Neuronal stem cell (in vitro differentiated cells): ENCODE results near the gene LIMK2. TPM values are rescaled to one million over a fixed set of nuclear protein-coding genes. Genes with fewer than 3 reads are reported as not detected.
"Not testable (repeated sequence)": the region's sequence is repeated elsewhere in the genome, so short reads cannot be mapped to it uniquely, and the experiment has no call there.

Experiments
- DNase-seq: peaks from one replicate; pipeline ENCODE4 v3.0.0-alpha.2; 2013; ENCODE audit warnings: low spot score
- H2AFZ ChIP-seq: one replicate; pipeline ENCODE4 v1.6.1; 2013; ENCODE audit warnings: mild to moderate bottlenecking, low read length, inconsistent platforms
- H2AK5ac ChIP-seq: 2 replicates; pipeline ENCODE4 v1.6.1; 2013; ENCODE audit warnings: low read depth, mild to moderate bottlenecking, inconsistent platforms, low read length, moderate library complexity, mixed read lengths
- H2BK120ac ChIP-seq: 2 replicates; pipeline ENCODE4 v1.6.1; 2013; ENCODE audit warnings: low read depth, mild to moderate bottlenecking, inconsistent platforms, low read length, moderate library complexity, mixed read lengths
- H2BK12ac ChIP-seq: one replicate; pipeline ENCODE4 v1.6.1; 2013; ENCODE audit warnings: low read length, inconsistent platforms
- H2BK15ac ChIP-seq: 2 replicates; pipeline ENCODE4 v1.6.1; 2013; ENCODE audit warnings: mild to moderate bottlenecking, low read length, inconsistent platforms, mixed read lengths
- H2BK5ac ChIP-seq: one replicate; pipeline ENCODE4 v1.6.1; 2013; ENCODE audit warnings: inconsistent platforms, mild to moderate bottlenecking, low read length, moderate library complexity
- H3K14ac ChIP-seq: one replicate; pipeline ENCODE4 v1.6.1; 2013; ENCODE audit warnings: low read length, inconsistent platforms
- H3K18ac ChIP-seq: 2 replicates; pipeline ENCODE4 v1.6.1; 2013; ENCODE audit warnings: low read length, inconsistent platforms
- H3K23ac ChIP-seq: 2 replicates; pipeline ENCODE4 v1.6.1; 2013; ENCODE audit warnings: low read depth, mild to moderate bottlenecking, mixed read lengths, low read length, inconsistent platforms; ENCODE audit not compliant: poor library complexity
- H3K27ac ChIP-seq: replicated peaks from 3 replicates; pipeline ENCODE4 v1.5.1; 2013; ENCODE audit warnings: low read length, inconsistent platforms
- H3K27me3 ChIP-seq, 3 experiments: 2 replicates each; pipeline ENCODE4 v1.6.1; 2013; ENCODE audit warnings: low read length in 3 of 3, mild to moderate bottlenecking in 2 of 3, inconsistent platforms in 1 of 3, low read depth in 1 of 3, mixed read lengths in 1 of 3, moderate library complexity in 1 of 3; ENCODE audit not compliant: control insufficient read depth in 3 of 3, insufficient read depth in 3 of 3
- H3K36me3 ChIP-seq, 2 donors: replicated peaks in 1 of 2; 2 replicates each; pipeline ENCODE4 v1.6.1; 2013; ENCODE audit warnings: low read length in 2 of 2; ENCODE audit not compliant: control insufficient read depth in 2 of 2, insufficient read depth in 2 of 2
- H3K4ac ChIP-seq: 2 replicates; pipeline ENCODE4 v1.6.1; 2013; ENCODE audit warnings: inconsistent platforms, mild to moderate bottlenecking, low read length, moderate library complexity
- H3K4me1 ChIP-seq, 2 donors: 1 replicate in 1 of 2; 2 replicates in 1 of 2; pipeline ENCODE4 v1.6.1; 2013; ENCODE audit warnings: low read length in 2 of 2, low read depth in 1 of 2; ENCODE audit not compliant: control insufficient read depth in 2 of 2, insufficient read depth in 1 of 2
- H3K4me2 ChIP-seq: one replicate; pipeline ENCODE4 v1.6.1; 2013; ENCODE audit warnings: mild to moderate bottlenecking, low read length, inconsistent platforms; ENCODE audit not compliant: insufficient read depth, poor library complexity, severe bottlenecking
- H3K4me3 ChIP-seq, 2 donors: 2 replicates each; pipeline ENCODE4 v1.5.1; 2013; ENCODE audit warnings: low read length in 2 of 2, mild to moderate bottlenecking in 2 of 2, inconsistent platforms in 1 of 2, moderate library complexity in 1 of 2
- H3K79me1 ChIP-seq: one replicate; pipeline ENCODE4 v1.6.1; 2013; ENCODE audit warnings: low read depth, mild to moderate bottlenecking, inconsistent platforms, low read length, moderate library complexity
- H3K9ac ChIP-seq: one replicate; pipeline ENCODE4 v1.6.1; 2013; ENCODE audit warnings: mild to moderate bottlenecking, low read depth, low read length, inconsistent platforms; ENCODE audit not compliant: poor library complexity
- H3K9me3 ChIP-seq, 2 donors: replicated peaks in 1 of 2; 2 replicates each; pipeline versions ENCODE3 to v1.6.1; 2013; ENCODE audit warnings: low read length in 2 of 2, mild to moderate bottlenecking in 2 of 2, inconsistent platforms in 1 of 2, low read depth in 1 of 2, mixed read lengths in 1 of 2, moderate library complexity in 1 of 2; ENCODE audit not compliant: control insufficient read depth in 2 of 2, insufficient read depth in 1 of 2
- H4K8ac ChIP-seq: one replicate; pipeline ENCODE4 v1.6.1; 2013; ENCODE audit warnings: low read depth, mild to moderate bottlenecking, inconsistent platforms, low read length, moderate library complexity
- H4K91ac ChIP-seq: one replicate; pipeline ENCODE4 v1.6.1; 2013; ENCODE audit warnings: low read length, low read depth, mild to moderate bottlenecking, inconsistent platforms; ENCODE audit not compliant: poor library complexity
- WGBS, 2 donors: extraction: QIAGEN DNeasy Blood & Tissue Kit; methylation state at CpG; one replicate each; pipeline ENCODE4 v1.1.7; 2013; ENCODE audit warnings: missing lambda C conversion rate in 2 of 2, mixed read lengths in 1 of 2; ENCODE audit not compliant: insufficient read length in 2 of 2, insufficient replicate concordance in 1 of 2; ENCODE audit errors: extremely low coverage in 2 of 2; 5-methylcytosine and 5-hydroxymethylcytosine counted together
- polyA plus RNA-seq, 2 experiments: library from polyadenylated mRNA; stranded (reverse); fragments of 200-250 nt; gene quantifications; one replicate each; pipeline ENCODE4 v1.2.3, GENCODE V29; 2013

LIMK2 gene
- 27.2 TPM for polyA plus RNA-seq (2013, experiment 1 of 2)
- polyA plus RNA-seq (2013, experiment 2 of 2), result 24.6 TPM

GRCh38 chr22:31211862-31212730, at the start of gene LIMK2:
TSS of gene LIMK2 (plus strand) at chr22:31212298. CDS start at chr22:31212409, 111 bp downstream.
- Histone ChIP-seq H3K27ac (no peak within 1 kb of the TSS), H3K27me3 (no peaks in the 10 kb centered on the region), H2BK120ac (no peak within 1 kb of the TSS), H3K23ac (peak within 1 kb of the TSS; percentile 86), H4K91ac (no peak within 1 kb of the TSS), H3K4me3 (peak within 1 kb of the TSS; percentile 75 to 98), H2BK12ac (no peak within 1 kb of the TSS), H2BK15ac (peak within 1 kb of the TSS; percentile 69), H3K14ac (peak within 1 kb of the TSS; percentile 87), H3K4ac (no peak within 1 kb of the TSS), H4K8ac (no peak within 1 kb of the TSS), H3K36me3 (peaks cover 0 to 12% of the 10 kb centered on the region in 2 donors), H3K9ac (peak within 1 kb of the TSS; percentile 82), H3K18ac (peak within 1 kb of the TSS; percentile 96), H3K4me2 (peak within 1 kb of the TSS; percentile 72), H2AFZ (peak within 1 kb of the TSS; percentile 90), H3K4me1 (peaks cover 6 to 8% of the 10 kb centered on the region in 2 donors), H2AK5ac (peak within 1 kb of the TSS; percentile 73), H3K9me3 (no peaks in the 10 kb centered on the region), H2BK5ac (peak within 1 kb of the TSS; percentile 91), H3K79me1 (peaks cover 5% of the 10 kb centered on the region)
- DNase-seq, result peak; percentile 85
- WGBS, 2 donors, result no CpG with 5 or more reads among the region's 64 CpGs

GRCh38 chr22:31170971-31171370, 41.1 kb upstream of the LIMK2 start:
- WGBS, 2 donors, result no CpG with 5 or more reads among the region's 4 CpGs

GRCh38 chr22:31171734-31172133, 40.4 kb upstream of the LIMK2 start:
- H3K18ac ChIP-seq, H3K79me1 ChIP-seq, H4K8ac ChIP-seq, H3K9ac ChIP-seq, H3K27me3 ChIP-seq, H3K9me3 ChIP-seq, H2BK120ac ChIP-seq, H2BK12ac ChIP-seq, H4K91ac ChIP-seq, H3K27ac ChIP-seq, H3K4me1 ChIP-seq, H2BK15ac ChIP-seq, H2AFZ ChIP-seq, H2AK5ac ChIP-seq, H2BK5ac ChIP-seq, DNase-seq, H3K23ac ChIP-seq, H3K4me2 ChIP-seq, H3K14ac ChIP-seq, H3K4me3 ChIP-seq, H3K4ac ChIP-seq: not testable (repeated sequence)
- H3K36me3 ChIP-seq, result peaks cover 3 to 12% of the 10 kb centered on the region in 2 donors
- WGBS, 2 donors, result no CpG with 5 or more reads among the region's 9 CpGs

More at GRCh38 chr22:31170971-31171370, 41.1 kb upstream of the LIMK2 start:
- Histone ChIP-seq H3K4me2 (no peak overlapping the region), H3K4me1 (no peaks in the 10 kb centered on the region), H2BK5ac (no peak overlapping the region), H4K8ac (no peak overlapping the region), H3K4me3 (no peak overlapping the region), H2BK15ac (no peak overlapping the region), H2BK12ac (no peak overlapping the region), H2AK5ac (no peak overlapping the region), H3K4ac (no peak overlapping the region), H3K14ac (no peak overlapping the region), H3K27ac (no peak overlapping the region), H3K9ac (no peak overlapping the region), H3K9me3 (no peaks in the 10 kb centered on the region), H2BK120ac (no peak overlapping the region), H3K36me3 (peaks cover 3 to 16% of the 10 kb centered on the region in 2 donors), H2AFZ (no peak overlapping the region), H3K79me1 (no peaks in the 10 kb centered on the region), H3K23ac (no peak overlapping the region), H4K91ac (no peak overlapping the region), H3K27me3 (no peaks in the 10 kb centered on the region), H3K18ac (no peak overlapping the region)
- no peak for DNase-seq

DNA sequence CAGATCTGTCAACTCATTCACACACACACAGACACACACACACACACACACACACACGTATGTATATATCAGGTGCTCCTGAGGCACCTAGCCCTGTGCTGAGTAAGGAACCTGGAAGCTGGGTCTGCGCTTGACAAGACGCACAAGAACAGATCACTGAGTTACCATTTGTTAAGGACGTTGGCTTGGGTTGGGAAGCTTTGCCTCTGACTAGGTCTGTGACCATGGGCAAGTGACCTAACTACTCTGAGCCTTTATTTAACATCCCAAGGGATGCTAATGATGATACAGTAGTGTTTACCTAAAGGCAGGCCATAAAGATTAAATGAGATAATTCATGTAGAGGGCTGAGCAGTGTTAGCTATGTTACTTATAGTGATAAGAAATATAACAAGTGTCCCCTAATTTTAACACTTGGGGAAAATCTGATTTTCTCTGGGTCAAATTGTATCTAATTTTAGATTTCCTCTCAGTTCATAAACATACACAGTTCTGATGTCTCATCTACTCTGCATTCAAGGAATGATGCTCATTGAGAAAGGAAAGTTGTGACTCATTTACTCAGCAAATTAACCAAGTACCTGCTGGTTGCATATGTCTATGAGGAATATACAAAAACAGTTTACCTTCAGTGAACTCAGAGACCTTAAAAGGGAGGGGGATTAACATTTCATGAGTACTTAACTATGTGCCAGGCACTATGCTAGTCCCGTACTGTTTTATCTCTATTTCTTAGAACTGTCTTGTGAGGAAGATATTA, 38.5 kb upstream of the LIMK2 start:
- Histone ChIP-seq H3K23ac (no peak overlapping the region), H3K14ac (no peak overlapping the region), H3K9me3 (peaks cover 0 to 2% of the 10 kb centered on the region in 2 donors), H3K4me2 (no peak overlapping the region), H2BK15ac (no peak overlapping the region), H3K4me3 (no peak overlapping the region), H2BK120ac (no peak overlapping the region), H3K27ac (no peak overlapping the region), H3K79me1 (no peaks in the 10 kb centered on the region), H3K18ac (no peak overlapping the region), H3K36me3 (peaks cover 5 to 17% of the 10 kb centered on the region in 2 donors), H3K27me3 (no peaks in the 10 kb centered on the region), H3K9ac (no peak overlapping the region), H3K4ac (no peak overlapping the region), H3K4me1 (no peaks in the 10 kb centered on the region), H4K91ac (no peak overlapping the region), H2BK5ac (no peak overlapping the region), H2AFZ (no peak overlapping the region), H4K8ac (no peak overlapping the region), H2BK12ac (no peak overlapping the region), H2AK5ac (no peak overlapping the region)
- no peak for DNase-seq
- whole genome bisulfite sequencing, 2 donors, result no CpG with 5 or more reads among the region's 5 CpGs
